Fibroblast of lung (primary cell): Measurements from ENCODE around the gene PDZK1IP1. TPM values are rescaled to one million over a fixed set of nuclear protein-coding genes. Genes with fewer than 3 reads are reported as not detected.

Source experiments
- DNase-seq, 2 donors: peaks; one replicate each; pipeline versions ENCODE4 v3.0.0 to v3.0.0-alpha.2; 2010; ENCODE audit warnings: low read depth in 2 of 2
- H2AFZ ChIP-seq: 2 replicates; pipeline ENCODE4 v1.5.1; 2012; ENCODE audit warnings: low read length, control low read depth, inconsistent platforms
- H3K27ac ChIP-seq: 2 replicates; pipeline ENCODE4 v1.5.1; 2011; ENCODE audit warnings: low read length, control low read depth; ENCODE audit not compliant: insufficient read depth
- H3K27me3 ChIP-seq: 2 replicates; pipeline ENCODE4 v1.5.1; 2011; ENCODE audit warnings: mild to moderate bottlenecking, low read length; ENCODE audit not compliant: control insufficient read depth, insufficient read depth
- H3K36me3 ChIP-seq: 2 replicates; pipeline ENCODE4 v1.5.1; 2011; ENCODE audit warnings: low read length; ENCODE audit not compliant: control insufficient read depth, insufficient read depth
- H3K4me1 ChIP-seq: 2 replicates; pipeline ENCODE4 v1.5.1; 2011; ENCODE audit warnings: low read length; ENCODE audit not compliant: control insufficient read depth, insufficient read depth; ENCODE audit errors: extremely low read depth
- H3K4me2 ChIP-seq: 2 replicates; pipeline ENCODE4 v1.5.1; 2011; ENCODE audit warnings: low read length, control low read depth; ENCODE audit not compliant: insufficient read depth; ENCODE audit errors: extremely low read depth
- H3K4me3 ChIP-seq, 4 experiments: fragments of 200-600 bp in 1 of 4; sonication (generic) in 1 of 4; replicated peaks in 1 of 4; 2 replicates each; pipeline ENCODE4 v1.5.1; 2011 to 2016; ENCODE audit warnings: low read length in 4 of 4, low read depth in 3 of 4, mild to moderate bottlenecking in 3 of 4, control low read depth in 2 of 4, inconsistent platforms in 1 of 4, mixed read lengths in 1 of 4; ENCODE audit not compliant: insufficient read depth in 1 of 4; ENCODE audit errors: control extremely low read depth in 1 of 4
- H3K79me2 ChIP-seq: 2 replicates; pipeline ENCODE4 v1.5.1; 2012; ENCODE audit warnings: mild to moderate bottlenecking, low read length, inconsistent platforms; ENCODE audit not compliant: control insufficient read depth, insufficient read depth
- H3K9ac ChIP-seq: 2 replicates; pipeline ENCODE4 v1.5.1; 2011; ENCODE audit warnings: mild to moderate bottlenecking, low read length, control low read depth; ENCODE audit not compliant: insufficient read depth
- H3K9me3 ChIP-seq: 2 replicates; pipeline ENCODE4 v1.5.1; 2012; ENCODE audit warnings: low read depth, low read length; ENCODE audit not compliant: control insufficient read depth, insufficient read depth
- H4K20me1 ChIP-seq: 2 replicates; pipeline ENCODE4 v1.5.1; 2011; ENCODE audit warnings: low read length; ENCODE audit not compliant: control insufficient read depth, insufficient read depth; ENCODE audit errors: extremely low read depth
- CTCF ChIP-seq, 2 donors: IDR thresholded peaks in 1 of 2; conservative IDR thresholded peaks in 1 of 2; 1 replicate in 1 of 2; 2 replicates in 1 of 2; pipeline ENCODE4 v1.5.1; 2011 to 2012; ENCODE audit warnings: low read length in 2 of 2, control low read depth in 1 of 2, inconsistent platforms in 1 of 2, low read depth in 1 of 2, mild to moderate bottlenecking in 1 of 2
- EZH2 ChIP-seq: IDR thresholded peaks from 2 replicates; pipeline ENCODE4 v1.5.1; 2012; ENCODE audit warnings: low read length, control low read depth, mild to moderate bottlenecking; ENCODE audit errors: missing control alignments
- polyA plus RNA-seq, 2 donors: library from polyadenylated mRNA; depleted of rRNA in 1 of 2; stranded (reverse) in 1 of 2; unstranded in 1 of 2; fragments of >200 nt; gene quantifications; 2 replicates each; pipeline ENCODE4 v1.2.1, GENCODE V29; 2011 to 2012; ENCODE audit warnings: missing spikeins in 1 of 2
- total RNA-seq: library from RNA; depleted of rRNA; stranded (reverse); fragments of >200 nt; gene quantifications from 2 replicates; pipeline ENCODE4 v1.2.1, GENCODE V29; 2014

Gene PDZK1IP1
- total and polyA plus RNA-seq, 2 donors (not counting 1 experiment from before 2014, with no cell fraction given), result not detected

GRCh38 chr1:47178020-47178419 lies 11.8 kb downstream of the PDZK1IP1 start:
- DNase-seq, result no peak

GRCh38 chr1:47175227-47175934 lies 14.5 kb downstream of the PDZK1IP1 start:
- H3K36me3 ChIP-seq, result no peaks in the 10 kb centered on the region
- no peaks in the 10 kb centered on the region for H3K27me3 ChIP-seq
- H3K27ac ChIP-seq, result no peak overlapping the region
- H2AFZ ChIP-seq, result no peak overlapping the region
- DNase-seq, result peak; percentile 37 to 60
- H3K4me2 ChIP-seq, result no peak overlapping the region
- H4K20me1 ChIP-seq, result no peaks in the 10 kb centered on the region
- H3K9ac ChIP-seq, result no peak overlapping the region
- no peaks in the 10 kb centered on the region for H3K4me1 ChIP-seq
- peak; percentile 98 to 100 for TF ChIP-seq CTCF (conservative IDR thresholded peaks at IDR 0.05 in 1 of 2, IDR thresholded peaks at IDR 0.05 in 1 of 2; ENCODE audit: low read depth in 1 of 2, low read length in 2 of 2)
- TF ChIP-seq EZH2, result no peak
- no peak overlapping the region for H3K4me3 ChIP-seq
- H3K79me2 ChIP-seq, result no peaks in the 10 kb centered on the region
- H3K9me3 ChIP-seq, result no peaks in the 10 kb centered on the region

More at GRCh38 chr1:47178020-47178419, 11.8 kb downstream of the PDZK1IP1 start:
- H3K9ac ChIP-seq, result no peak overlapping the region
- TF ChIP-seq EZH2, result no peak
- TF ChIP-seq CTCF (conservative IDR thresholded peaks at IDR 0.05 in 1 of 2, IDR thresholded peaks at IDR 0.05 in 1 of 2; ENCODE audit: low read depth in 1 of 2, low read length in 2 of 2), result no peak
- no peak overlapping the region for H3K27ac ChIP-seq
- no peaks in the 10 kb centered on the region for H3K9me3 ChIP-seq
- H3K4me1 ChIP-seq, result no peaks in the 10 kb centered on the region
- H2AFZ ChIP-seq, result no peak overlapping the region
- H3K27me3 ChIP-seq, result no peaks in the 10 kb centered on the region
- no peak overlapping the region for H3K4me3 ChIP-seq
- H3K79me2 ChIP-seq, result no peaks in the 10 kb centered on the region
- H4K20me1 ChIP-seq, result no peaks in the 10 kb centered on the region
- H3K36me3 ChIP-seq, result no peaks in the 10 kb centered on the region
- H3K4me2 ChIP-seq, result no peak overlapping the region

- Histone ChIP-seq H3K9ac (no peak overlapping the region), H2AFZ (no peak overlapping the region), H3K27me3 (no peaks in the 10 kb centered on the region), H3K4me3 (no peak overlapping the region), H3K4me1 (no peaks in the 10 kb centered on the region), H3K79me2 (no peaks in the 10 kb centered on the region), H3K27ac (no peak overlapping the region), H3K9me3 (no peaks in the 10 kb centered on the region), H3K36me3 (no peaks in the 10 kb centered on the region), H4K20me1 (no peaks in the 10 kb centered on the region), H3K4me2 (no peak overlapping the region)
- DNase-seq, result no peak
- no peak for TF ChIP-seq CTCF (conservative IDR thresholded peaks at IDR 0.05 in 1 of 2, IDR thresholded peaks at IDR 0.05 in 1 of 2; ENCODE audit: low read depth in 1 of 2, low read length in 2 of 2)
- TF ChIP-seq EZH2, result no peak
Measured at GRCh38 chr1:47174656-47175020, 15.2 kb downstream of the PDZK1IP1 start.
